ENCODE measurements around the gene NFIC.

GRCh38 chr19:3479177-3479833 is 112.9 kb downstream of the NFIC start:
- TF ChIP-seq, protein P1, sequence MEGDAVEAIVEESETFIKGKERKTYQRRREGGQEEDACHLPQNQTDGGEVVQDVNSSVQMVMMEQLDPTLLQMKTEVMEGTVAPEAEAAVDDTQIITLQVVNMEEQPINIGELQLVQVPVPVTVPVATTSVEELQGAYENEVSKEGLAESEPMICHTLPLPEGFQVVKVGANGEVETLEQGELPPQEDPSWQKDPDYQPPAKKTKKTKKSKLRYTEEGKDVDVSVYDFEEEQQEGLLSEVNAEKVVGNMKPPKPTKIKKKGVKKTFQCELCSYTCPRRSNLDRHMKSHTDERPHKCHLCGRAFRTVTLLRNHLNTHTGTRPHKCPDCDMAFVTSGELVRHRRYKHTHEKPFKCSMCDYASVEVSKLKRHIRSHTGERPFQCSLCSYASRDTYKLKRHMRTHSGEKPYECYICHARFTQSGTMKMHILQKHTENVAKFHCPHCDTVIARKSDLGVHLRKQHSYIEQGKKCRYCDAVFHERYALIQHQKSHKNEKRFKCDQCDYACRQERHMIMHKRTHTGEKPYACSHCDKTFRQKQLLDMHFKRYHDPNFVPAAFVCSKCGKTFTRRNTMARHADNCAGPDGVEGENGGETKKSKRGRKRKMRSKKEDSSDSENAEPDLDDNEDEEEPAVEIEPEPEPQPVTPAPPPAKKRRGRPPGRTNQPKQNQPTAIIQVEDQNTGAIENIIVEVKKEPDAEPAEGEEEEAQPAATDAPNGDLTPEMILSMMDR (conservative IDR thresholded peaks at IDR 0.05; ENCODE audit: low read length): no peak
- no peak for TF ChIP-seq EZH2phosphoT487 (IDR thresholded peaks at IDR 0.05; ENCODE audit: borderline replicate concordance)

All from Loucy (cell line).